ENCODE results near the gene THOC6.
"Not testable (repeated sequence)": the region's sequence is repeated elsewhere in the genome, so short reads cannot be mapped to it uniquely, and the experiment has no call there.

The THOC6 gene

DNA sequence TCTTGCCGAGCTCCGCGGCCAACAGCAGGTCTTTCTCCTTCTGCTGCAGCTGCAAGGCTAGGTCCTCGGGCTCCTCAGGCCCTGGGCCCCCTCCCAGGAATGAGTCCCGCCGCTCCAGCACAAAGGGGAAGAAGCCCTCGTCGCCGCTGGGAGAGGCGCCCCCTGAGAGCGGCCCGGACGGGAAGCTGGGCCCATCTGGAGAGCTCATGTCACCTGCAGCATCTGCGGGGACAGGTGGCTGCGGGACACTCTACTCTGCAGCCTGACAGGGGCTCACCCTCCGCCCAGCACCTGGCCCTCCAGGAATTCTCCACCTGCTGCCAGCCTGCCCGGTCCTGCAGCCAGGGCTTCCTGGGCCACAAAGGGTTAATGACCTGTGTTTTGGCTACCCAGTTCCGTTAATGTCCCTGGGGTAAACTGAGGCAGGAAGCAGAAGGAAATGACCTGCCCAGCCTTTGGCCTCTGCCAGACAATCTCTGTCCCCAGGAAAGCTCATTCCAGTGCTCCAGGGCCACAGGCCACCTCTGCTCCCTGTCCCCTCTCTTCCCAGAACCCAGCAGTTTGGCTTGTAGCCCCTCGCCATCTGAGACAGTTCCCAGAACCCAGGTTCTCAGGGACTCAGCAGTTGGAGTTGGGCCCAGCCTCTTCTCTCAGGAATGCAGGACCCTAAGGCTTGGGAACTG is 11.6 kb downstream of the THOC6 start:
- no peak for DNase-seq

DNA sequence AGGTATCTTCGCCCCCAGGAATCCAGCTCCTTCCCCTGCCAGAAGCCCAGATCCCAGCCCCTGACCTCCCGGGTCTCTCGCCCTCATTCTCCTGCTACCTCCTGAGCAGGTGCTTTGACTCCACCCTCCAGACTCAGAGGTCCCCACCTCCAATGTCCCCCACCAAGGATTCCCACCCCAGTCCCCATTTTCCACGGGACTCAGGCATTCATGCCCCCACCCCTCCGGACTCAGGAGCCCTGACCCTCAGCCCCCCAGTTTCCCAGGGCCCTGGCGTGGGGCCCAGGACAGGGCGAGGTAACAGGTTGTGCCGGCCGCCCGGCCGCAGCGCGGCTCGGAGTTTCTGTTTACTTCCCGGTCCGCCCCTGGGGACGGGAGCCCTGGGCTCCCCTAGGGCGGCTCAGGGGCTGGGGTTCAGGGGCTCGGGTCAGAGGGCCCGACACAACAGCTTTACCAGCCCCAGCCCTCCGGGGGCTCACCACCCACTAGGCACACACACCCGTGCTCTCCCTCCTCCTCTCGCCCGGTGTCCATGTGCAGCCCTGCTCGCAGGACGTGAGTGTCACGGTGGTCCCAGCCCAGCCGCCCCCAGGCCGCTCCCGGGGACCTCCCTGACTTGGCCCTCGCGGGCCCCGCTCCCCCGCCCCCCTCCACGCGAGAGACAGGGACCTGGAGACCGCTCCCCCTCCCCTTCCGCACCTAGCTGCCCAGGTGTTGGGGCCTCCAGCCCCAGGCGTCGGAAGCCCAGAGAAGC is 12.3 kb downstream of the THOC6 start:
- DNase-seq = no peak

DNA sequence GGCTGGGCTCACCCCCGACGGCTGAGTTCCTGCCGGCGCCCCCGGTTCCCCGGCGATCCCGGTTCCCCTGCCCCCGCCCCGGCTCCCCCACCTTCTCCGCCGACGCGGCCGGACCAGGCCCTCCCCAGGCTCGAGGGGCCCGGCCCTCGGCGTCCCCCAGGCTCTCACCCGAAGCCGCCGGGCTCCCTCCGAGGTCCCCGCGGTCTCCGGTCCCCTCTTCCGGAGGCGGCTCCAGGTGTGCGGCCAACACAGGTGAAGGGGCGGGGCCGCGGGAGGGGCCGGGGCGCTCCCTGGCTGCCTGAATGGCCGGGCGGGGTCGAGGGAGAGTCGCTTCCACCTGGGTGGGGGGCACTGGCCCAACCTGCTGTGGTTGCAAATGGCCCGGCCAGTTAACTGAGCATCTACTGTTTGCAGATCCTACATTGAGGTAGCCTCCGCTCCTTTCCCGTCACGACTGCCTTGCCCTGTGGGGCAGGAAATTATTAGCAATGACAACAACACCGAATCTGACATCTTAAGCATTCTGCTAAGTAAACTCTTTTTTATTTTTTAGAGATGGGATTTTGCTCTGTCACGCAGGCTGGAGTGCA is 13.0 kb downstream of the THOC6 start, which contains the start of gene BICDL2:
Gene BICDL2, minus strand, starts transcription at position 219 of the 590 bp plus-strand sequence. CDS start 1,448 bp downstream, outside the sequence.
- no peak for DNase-seq

DNA sequence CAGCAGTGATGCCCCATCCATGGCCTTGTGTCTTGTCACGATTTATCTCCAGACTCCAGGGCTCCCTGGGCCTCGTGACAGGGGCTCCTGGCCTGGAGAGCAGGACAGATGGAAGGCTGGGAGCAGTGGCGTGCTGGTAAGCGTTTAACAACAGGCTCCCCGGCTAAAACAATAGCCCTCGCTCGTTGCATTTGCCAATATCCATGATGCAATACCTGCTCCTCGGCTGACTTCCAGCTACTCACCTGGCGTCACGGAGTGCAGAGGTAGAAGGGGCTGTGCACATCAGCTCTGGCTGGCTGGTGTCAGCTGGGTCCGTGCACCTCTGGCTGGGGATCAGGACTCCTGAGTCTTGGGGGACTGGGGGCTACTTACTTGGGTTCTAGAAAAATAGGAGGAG is 14.4 kb downstream of the THOC6 start:
- DNase-seq = peak; percentile 40

DNA sequence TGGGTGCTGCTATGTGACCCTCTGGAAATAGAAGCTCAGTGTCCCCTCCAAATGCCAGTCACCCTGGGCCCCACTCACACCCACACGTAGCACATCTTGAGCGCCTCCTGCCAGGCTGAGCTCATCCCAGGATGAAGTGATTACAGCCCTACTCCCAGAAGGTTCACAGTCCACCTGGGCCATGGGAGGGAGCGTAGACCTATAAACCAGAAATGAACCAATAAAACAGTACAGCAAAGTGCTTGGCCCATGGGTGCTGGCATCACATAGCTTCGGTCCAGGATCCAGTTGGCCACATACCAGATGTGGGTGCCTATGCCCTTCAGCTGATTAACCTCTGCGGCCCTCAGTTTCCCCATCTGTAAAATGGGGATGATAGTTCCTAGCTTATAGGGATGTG is 15.1 kb downstream of the THOC6 start:
- no peak for DNase-seq

DNA sequence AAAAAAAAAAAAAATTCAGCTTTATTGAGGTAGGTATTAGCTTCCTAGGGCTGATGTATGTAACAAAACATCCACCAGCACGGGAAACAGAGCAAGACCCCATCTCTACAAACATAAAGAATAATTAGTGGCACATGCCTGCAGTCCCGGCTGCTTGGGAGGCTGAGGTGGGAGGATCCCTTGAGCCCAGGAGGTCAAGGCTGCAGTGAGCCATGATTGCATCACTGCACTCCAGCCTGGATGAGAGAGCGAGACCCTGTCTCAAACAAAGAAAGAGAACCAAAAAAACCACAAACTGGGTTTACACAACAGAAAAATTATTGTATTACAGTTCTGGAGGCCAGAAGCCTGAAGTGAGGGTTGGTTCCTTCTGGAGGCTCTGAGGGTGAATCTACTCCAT is 18.5 kb downstream of the THOC6 start:
- no peak for DNase-seq

DNA sequence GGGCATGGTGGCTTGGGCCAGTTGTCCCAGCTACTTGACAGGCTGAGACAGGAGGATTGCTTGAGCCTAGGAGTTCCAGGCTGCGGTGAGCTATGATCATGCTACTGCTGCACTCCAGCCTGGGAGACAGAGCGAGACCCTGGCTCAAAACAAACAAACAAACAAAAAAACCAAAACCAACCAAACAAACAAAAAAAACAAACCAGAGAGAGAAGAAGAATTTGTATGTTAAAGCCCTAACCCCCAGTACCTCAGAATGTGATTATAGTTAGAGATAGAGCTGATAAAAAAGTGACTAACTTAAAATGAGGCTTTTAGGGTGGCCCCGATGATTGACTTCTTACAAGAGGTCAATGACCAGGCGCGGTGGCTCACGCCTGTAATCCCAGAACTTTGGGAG is 20.9 kb downstream of the THOC6 start:
- DNase-seq = no peak

DNA sequence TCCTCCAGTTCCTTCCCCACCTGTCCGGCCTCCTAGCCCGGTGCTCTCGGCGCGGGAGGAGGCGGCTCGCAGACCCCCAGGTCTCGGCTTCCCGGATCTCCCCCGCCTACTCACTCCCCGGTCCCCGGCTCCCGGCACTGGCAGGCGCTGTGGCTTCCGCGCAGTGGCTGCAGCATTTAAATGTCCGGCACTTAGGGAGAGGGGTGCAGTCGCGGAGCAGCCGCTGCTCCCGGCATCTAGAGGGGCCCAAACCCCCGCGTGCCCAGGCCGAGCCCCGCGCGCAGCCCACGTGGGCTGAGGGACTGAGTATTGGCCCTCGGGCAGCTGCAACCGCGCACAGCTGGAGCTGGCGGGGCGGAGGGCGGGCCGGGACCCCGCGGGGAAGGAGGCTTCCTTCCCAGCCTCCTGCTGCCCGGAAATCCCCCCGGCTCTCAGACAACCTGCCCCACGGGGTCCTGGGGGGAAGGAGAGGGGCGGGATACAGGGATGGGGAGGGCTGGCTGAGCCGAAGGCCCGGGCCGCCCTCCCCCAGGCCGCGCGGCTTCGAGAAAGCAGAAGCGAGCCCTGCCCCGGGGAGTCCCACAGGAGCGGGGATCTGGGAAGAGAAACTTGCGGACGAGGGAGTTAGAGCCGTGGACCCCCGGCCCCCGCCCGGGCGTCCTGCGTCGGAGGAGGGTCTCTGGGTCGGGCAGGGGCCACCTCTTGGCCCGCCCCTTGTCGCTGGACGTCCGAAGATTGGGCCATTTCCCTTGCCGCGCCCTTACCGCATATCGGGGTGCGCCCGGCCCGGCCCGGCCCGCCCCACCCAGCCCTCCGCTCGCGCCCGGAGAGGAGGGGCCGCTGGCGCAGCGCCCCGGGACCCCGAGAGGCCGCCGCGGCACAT is 22.2 kb downstream of the THOC6 start, which contains the start of gene MMP25:
Gene MMP25, plus strand, starts transcription at position 804 of the 883 bp plus-strand sequence. CDS start 357 bp downstream, outside the sequence.
- DNase-seq = peak; percentile 60

DNA sequence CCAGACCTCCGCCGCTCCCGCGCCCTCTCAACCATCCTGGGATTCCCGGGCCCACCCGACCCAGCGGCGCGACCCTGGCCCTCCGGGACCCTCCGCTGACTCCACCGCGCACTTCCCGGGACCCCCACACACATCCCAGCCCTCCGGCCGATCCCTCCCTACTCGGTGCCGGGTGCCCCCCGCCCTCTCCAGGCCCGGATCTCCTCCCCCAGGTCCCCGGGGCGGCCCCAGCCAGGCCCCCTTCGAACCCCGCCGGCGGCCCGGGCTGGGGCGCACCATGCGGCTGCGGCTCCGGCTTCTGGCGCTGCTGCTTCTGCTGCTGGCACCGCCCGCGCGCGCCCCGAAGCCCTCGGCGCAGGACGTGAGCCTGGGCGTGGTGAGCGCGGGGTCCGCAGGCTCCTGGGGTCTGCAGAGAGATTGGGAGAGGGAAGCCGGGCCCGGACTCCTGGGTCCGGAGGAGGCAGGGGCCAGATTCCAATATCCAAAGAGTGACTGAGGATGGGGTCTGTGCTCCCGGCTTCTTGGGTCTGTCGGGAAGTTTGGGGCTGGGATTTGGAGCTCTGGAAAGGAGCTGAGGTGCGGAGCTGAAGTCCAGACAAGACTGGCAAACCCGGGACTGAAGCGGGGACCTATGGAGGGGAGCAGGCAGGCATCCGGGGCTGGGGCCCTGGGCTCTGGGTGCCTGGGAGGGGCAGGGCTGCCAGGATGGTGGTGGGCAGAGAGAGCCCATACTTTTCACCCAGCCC is 23.0 kb downstream of the THOC6 start:
- no peak for DNase-seq

DNA sequence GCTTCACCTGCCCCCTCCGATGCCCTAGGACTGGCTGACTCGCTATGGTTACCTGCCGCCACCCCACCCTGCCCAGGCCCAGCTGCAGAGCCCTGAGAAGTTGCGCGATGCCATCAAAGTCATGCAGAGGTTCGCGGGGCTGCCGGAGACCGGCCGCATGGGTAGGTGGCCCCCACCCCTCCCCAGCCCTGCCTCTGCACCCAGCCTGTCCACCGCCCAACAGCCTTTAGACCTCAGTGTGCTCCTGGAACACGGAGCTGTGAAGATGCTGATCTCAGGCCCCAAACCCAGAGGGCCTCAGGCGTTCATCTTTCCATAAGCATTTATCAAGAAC is 23.5 kb downstream of the THOC6 start:
- DNase-seq = no peak

DNA sequence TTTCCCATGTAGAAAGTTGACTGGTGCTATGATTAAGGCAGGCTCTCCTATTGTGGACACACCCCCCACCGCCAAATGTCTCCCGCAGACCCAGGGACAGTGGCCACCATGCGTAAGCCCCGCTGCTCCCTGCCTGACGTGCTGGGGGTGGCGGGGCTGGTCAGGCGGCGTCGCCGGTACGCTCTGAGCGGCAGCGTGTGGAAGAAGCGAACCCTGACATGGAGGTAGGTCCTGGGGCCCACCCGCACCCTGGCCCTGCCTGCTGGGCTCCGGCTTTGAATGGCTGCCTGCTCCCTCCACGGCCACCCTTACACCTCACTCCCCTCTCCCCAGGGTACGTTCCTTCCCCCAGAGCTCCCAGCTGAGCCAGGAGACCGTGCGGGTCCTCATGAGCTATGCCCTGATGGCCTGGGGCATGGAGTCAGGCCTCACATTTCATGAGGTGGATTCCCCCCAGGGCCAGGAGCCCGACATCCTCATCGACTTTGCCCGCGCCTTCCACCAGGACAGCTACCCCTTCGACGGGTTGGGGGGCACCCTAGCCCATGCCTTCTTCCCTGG is 26.2 kb downstream of the THOC6 start:
- no peak for DNase-seq

DNA sequence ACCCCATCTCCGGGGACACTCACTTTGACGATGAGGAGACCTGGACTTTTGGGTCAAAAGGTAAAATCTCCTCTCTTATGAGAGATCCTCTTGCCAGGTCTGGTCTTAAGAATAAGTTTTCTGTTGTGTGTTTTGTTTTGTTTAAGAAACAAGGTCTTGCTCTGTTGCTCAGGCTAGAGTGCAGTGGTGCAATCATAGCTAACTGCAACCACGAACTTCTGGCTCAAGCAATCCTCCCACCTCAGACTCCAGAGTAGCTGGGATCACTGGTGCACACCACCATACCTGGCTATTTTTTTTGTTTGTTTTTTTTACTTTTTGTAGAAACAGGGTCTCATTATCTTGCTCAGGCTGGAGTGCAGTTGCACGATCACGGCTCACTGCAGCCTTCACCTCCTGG is 26.7 kb downstream of the THOC6 start:
- DNase-seq = no peak

DNA sequence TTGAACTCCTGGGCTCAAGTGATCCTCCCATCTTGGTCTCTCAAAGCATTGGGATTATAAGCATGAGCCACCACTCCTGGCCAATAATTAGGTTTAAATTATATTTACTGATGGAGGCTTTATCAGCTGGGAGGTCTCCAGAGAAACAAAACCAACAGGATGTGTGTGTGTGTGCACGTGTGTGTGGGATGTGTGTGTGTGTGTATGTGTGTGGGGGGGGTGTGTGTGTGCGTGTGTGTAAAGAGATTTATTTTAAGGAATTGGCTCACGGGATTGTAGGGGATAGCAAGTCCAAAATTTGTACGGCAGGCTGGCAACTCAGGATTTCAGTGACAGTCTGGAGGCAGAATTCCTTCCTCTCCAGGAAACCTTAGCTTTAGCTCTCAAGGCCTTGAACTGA is 27.2 kb downstream of the THOC6 start:
- DNase-seq = no peak

DNA sequence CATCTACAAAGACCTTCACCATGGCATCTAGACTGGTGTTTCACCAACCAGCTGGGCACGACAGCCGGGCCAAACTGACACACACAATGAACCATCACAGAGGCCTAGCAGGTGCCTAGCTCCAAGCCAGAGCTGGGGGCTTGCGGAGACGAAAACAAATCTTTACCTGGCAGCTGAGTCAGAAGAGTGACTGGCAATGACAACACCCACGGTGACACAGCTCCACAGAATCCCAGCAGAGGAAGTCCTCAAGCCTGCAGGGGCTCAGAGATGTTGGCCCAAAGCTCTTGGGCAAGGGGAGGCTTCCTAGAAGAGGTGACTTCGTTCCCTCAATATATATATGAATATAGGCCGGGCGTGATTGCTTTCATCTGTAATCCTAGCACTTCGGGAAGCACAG is 27.7 kb downstream of the THOC6 start:
- no peak for DNase-seq

DNA sequence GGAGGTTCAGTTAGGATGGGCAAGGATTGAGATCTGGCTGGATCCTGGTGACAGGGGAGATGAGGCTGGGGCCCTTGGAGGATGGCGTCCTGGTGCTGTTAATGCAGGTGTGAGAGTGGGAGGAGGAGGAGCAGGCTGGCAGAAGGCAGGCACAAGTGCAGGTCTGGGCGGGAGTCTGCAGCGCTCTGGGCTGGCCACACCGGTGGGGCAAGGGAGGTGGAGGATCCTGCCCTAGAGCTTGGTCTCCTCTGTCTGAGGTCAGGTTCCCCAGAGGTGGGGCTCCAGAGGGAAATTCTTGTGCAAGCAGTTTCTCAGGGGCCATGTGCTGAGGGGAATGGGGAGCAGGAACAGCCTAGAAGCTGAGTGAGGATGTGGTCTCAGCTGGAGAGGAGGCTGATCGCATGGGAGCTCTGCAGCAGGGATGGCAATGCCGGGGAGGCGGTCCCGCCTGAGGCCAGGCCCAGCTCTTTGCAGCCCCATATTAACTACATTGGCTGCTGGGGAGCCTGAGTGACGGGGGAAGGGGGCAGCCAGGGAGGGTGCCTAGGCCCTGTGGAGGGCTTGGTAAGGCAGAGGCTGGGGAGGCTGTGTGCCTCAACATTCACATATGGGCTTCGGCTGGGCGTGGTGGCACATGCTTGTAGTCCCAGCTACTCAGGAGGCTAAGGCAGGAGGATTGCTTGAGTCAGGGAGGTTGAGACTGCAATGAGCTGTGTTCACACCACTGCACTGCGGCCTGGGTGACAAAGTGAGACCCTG is 28.9 kb downstream of the THOC6 start:
- not testable (repeated sequence) for DNase-seq

DNA sequence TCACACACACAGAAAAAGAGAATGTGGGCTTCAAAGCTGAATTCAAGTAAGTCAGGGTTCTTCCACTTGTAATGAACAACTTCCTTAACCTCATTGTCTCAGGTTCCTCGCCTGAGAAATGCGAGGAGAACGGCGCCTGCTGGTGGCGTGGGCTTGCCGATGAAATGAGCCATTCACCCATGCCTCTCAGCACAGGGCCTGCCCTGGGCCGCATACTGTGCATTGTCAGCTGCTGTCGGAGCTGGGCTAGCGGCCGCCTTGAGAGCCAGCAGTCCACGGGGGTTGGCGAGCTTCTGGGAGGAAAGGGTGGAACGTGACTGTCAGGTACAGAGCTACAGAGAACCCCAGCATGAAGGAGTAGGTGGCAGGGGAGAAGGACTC is 29.5 kb downstream of the THOC6 start:
- DNase-seq = not testable (repeated sequence)

DNA sequence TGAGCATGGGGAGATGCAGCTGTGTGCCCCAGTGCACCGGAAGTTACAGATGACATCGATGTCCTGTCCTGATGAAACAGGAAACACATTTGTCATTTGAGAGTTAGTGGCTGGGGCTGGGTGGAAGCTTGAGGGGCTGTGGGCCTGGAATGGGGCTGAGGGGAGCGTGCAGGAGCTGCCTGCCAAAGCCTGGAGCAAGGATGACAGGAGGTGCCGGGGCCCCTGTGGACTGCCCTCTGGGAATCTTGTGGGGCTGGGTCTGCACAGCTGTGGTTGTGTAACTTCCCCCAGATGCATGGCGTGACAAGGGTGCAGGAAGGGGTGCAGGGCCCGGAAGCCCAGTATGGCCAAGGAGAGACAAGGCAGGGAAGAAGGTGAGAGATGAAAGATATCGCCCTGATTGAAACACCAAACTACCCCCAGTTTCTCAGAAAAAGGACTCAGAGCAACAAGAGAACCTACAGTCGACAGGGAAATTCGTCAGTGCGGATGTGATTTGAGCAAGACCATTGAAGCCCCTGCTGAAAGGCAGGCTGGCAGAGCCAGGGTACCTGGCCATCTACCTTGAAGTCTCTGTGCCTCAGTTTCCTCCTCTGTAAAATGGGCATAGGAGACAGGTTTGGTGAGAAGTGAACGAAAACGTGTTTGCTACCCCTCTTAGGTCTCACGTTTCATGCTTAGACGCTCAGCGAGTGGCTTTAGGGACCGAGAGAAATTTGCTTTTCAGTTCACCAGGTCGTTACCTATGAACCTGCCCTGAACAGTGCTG is 31.3 kb downstream of the THOC6 start:
- peak; percentile 34 for DNase-seq

DNA sequence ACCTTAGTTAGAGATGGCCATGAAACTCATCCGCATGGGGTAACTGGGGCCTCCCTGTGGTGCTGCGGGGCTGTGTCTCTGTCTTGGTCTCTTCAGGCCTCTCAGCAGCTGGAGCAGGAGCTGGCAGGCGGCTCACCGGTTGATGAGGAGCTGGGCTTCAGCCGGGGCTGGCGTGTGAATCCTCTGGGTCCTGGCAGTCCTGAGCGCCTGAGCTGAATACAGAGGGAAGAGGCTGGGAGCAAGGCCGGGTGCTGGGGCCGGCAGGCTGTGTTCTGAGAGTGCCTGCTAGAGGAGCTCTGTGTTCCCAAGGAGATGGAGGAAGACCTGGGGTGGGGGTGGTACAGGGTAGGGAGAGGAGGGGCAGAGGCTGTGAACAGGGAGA is 31.9 kb downstream of the THOC6 start:
- not testable (repeated sequence) for DNase-seq

DNA sequence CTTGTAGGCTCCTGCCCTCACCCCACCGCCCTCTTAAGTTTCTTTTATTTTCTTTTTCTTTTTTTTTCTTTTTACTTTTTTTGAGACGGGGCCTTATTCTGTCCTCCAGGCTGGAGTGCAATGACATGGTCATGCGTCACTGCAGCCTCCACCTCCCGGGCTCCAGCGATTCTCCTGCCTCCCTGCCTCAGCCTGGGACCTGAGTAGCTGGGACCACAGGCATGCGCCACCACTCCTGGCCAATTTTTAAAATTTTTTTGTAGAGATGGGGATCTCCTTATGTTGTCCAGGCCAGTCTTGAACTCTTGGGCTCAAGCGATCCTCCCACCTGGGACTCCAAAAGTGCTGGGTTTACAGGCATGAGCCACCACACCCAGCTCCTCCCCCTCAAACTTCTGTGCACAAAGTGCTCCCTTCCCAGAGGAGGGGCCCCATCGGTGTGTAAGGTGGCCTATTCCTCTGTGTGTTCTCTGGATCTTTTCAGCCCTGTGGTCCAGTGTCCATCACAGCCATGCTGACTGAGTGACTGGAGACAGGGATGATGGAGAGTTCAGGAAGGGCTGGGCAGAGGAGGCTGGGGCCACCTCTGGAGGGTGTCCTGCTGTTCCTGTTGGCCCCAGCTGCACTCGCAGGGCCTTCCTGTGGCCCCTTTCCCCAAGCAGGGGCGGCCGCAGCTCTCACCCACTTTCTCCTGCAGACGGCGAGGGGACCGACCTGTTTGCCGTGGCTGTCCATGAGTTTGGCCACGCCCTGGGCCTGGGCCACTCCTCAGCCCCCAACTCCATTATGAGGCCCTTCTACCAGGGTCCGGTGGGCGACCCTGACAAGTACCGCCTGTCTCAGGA is 32.7 kb downstream of the THOC6 start:
- DNase-seq = no peak
